Vagina (tissue), 2 donors: ENCODE data around the gene TGIF2.
"Not testable (repeated sequence)": the region's sequence is repeated elsewhere in the genome, so short reads cannot be mapped to it uniquely, and the experiment has no call there.

Source experiments
- CTCF ChIP-seq, 3 experiments: fragments of 450-650 bp in 2 of 3; fragments of 200-600 bp in 1 of 3; sonication (generic) in 1 of 3; IDR thresholded peaks; one replicate each; pipeline ENCODE4 v1.5.1; 2017 to 2019; ENCODE audit warnings: antibody characterized with exemption in 3 of 3, mild to moderate bottlenecking in 2 of 3, moderate library complexity in 2 of 3
- POLR2A ChIP-seq, 2 donors: fragments of 450-650 bp; IDR thresholded peaks; one replicate each; pipeline ENCODE4 v1.6.1; 2017; ENCODE audit warnings: antibody characterized with exemption in 2 of 2, mild to moderate bottlenecking in 2 of 2, moderate library complexity in 2 of 2
- POLR2AphosphoS5 ChIP-seq, 2 donors: sonication (generic); formaldehyde crosslinking; IDR thresholded peaks; one replicate each; pipeline ENCODE4 v1.9.0; 2017; ENCODE audit warnings: antibody characterized with exemption in 2 of 2, mild to moderate bottlenecking in 2 of 2, low read depth in 1 of 2; ENCODE audit not compliant: insufficient read depth in 1 of 2

- TF ChIP-seq CTCF (IDR thresholded peaks at IDR 0.05); POLR2A (IDR thresholded peaks at IDR 0.05); POLR2AphosphoS5 (IDR thresholded peaks at IDR 0.05; ENCODE audit: insufficient read depth in 1 of 2, low read depth in 1 of 2): not testable (repeated sequence)
These were observed 65.5 kb downstream of the TGIF2 start for GRCh38 chr20:36638876-36639400.
